Endothelial cell of umbilical vein (primary cell): Measurements from ENCODE around the gene IL17REL. TPM values are rescaled to one million over a fixed set of nuclear protein-coding genes. Genes with fewer than 3 reads are reported as not detected.

Source experiments
- BruUV-seq: library from RNA; stranded (reverse); fragments of 400-500 nt; replicated peaks from 2 replicates; lab custom pipeline; 2021; lab: Mats Ljungman, UMichigan
- CTCF ChIA-PET: fragments of 300-600, 350-600 bp; sonication (Branson Sonifier 250); formaldehyde crosslinking; loops from one replicate; lab custom pipeline; 2021; ENCODE audit warnings: antibody characterized with exemption, inconsistent platforms; lab: Charles Lee
- POLR2A ChIA-PET: fragments of 300-600, 350-600 bp; sonication (Branson Sonifier 250); formaldehyde crosslinking; loops from one replicate; lab custom pipeline; 2021; ENCODE audit warnings: antibody characterized with exemption, inconsistent platforms; lab: Charles Lee
- DNase-seq: peaks from one replicate; pipeline ENCODE4 v3.0.0-alpha.2; 2011; ENCODE audit warnings: low read depth, low spot score
- FAIRE-seq: peaks from 2 replicates; lab custom pipeline; 2011; peaks lifted over from hg19 to GRCh38; lab: Jason Lieb, UNC
- H2AFZ ChIP-seq: 2 replicates; pipeline ENCODE4 v1.6.0; 2012; ENCODE audit warnings: low read depth, low read length, control low read depth, inconsistent platforms
- H3K27ac ChIP-seq: 2 replicates; pipeline ENCODE4 v1.5.1; 2011; ENCODE audit warnings: low read depth, mild to moderate bottlenecking, control low read depth, low read length, moderate library complexity; ENCODE audit not compliant: insufficient read depth
- H3K27me3 ChIP-seq, 2 experiments: 2 replicates each; pipeline versions ENCODE4 v1.6.0 to v1.6.1; 2011; ENCODE audit warnings: low read length in 2 of 2, mixed read lengths in 1 of 2; ENCODE audit not compliant: control insufficient read depth in 2 of 2, insufficient read depth in 2 of 2
- H3K36me3 ChIP-seq, 2 experiments: 2 replicates in 1 of 2; 3 replicates in 1 of 2; pipeline ENCODE4 v1.5.1; 2011; ENCODE audit warnings: low read length in 2 of 2, mild to moderate bottlenecking in 1 of 2, moderate library complexity in 1 of 2; ENCODE audit not compliant: control insufficient read depth in 2 of 2, insufficient read depth in 2 of 2; ENCODE audit errors: extremely low read depth in 1 of 2
- H3K4me1 ChIP-seq: 3 replicates; pipeline ENCODE4 v1.5.1; 2011; ENCODE audit warnings: mild to moderate bottlenecking, low read length; ENCODE audit not compliant: control insufficient read depth, insufficient read depth; ENCODE audit errors: extremely low read depth
- H3K4me2 ChIP-seq: 2 replicates; pipeline ENCODE4 v1.6.1; 2011; ENCODE audit warnings: low read length, control low read depth, mixed read lengths; ENCODE audit not compliant: insufficient read depth
- H3K4me3 ChIP-seq, 3 experiments: fragments of 200-600 bp in 1 of 3; sonication (generic), shearing (Covaris generic) in 1 of 3; replicated peaks in 1 of 3; 2 replicates each; pipeline ENCODE4 v1.5.1; 2011 to 2016; ENCODE audit warnings: control low read depth in 3 of 3, low read length in 3 of 3, mild to moderate bottlenecking in 2 of 3, inconsistent platforms in 1 of 3, low read depth in 1 of 3, moderate library complexity in 1 of 3; ENCODE audit not compliant: insufficient read depth in 1 of 3
- H3K79me2 ChIP-seq: 2 replicates; pipeline ENCODE4 v1.6.0; 2012; ENCODE audit warnings: low read length, inconsistent platforms; ENCODE audit not compliant: control insufficient read depth, insufficient read depth
- H3K9ac ChIP-seq: replicated peaks from 2 replicates; pipeline ENCODE3; 2011; ENCODE audit warnings: low read length, control low read depth; ENCODE audit not compliant: insufficient read depth; ENCODE audit errors: extremely low read depth
- H3K9me1 ChIP-seq: replicated peaks from 3 replicates; pipeline ENCODE4 v1.6.0; 2011; ENCODE audit warnings: mild to moderate bottlenecking, low read length; ENCODE audit not compliant: control insufficient read depth, insufficient read depth; ENCODE audit errors: extremely low read depth
- H3K9me3 ChIP-seq: replicated peaks from 2 replicates; pipeline ENCODE4 v1.5.1; 2012; ENCODE audit warnings: low read length, inconsistent platforms; ENCODE audit not compliant: control insufficient read depth, insufficient read depth
- H4K20me1 ChIP-seq: replicated peaks from 2 replicates; pipeline ENCODE3; 2011; ENCODE audit warnings: mild to moderate bottlenecking, low read length; ENCODE audit not compliant: control insufficient read depth, insufficient read depth; ENCODE audit errors: extremely low read depth
- CTCF ChIP-seq, 2 donors: IDR thresholded peaks; 1 replicate in 1 of 2; 2 replicates in 1 of 2; pipeline ENCODE4 v1.5.1; 2011; ENCODE audit warnings: low read length in 2 of 2, mild to moderate bottlenecking in 2 of 2, moderate library complexity in 2 of 2, control low read depth in 1 of 2, inconsistent platforms in 1 of 2, low read depth in 1 of 2; ENCODE audit not compliant: insufficient read depth in 1 of 2; ENCODE audit errors: extremely low read depth in 1 of 2
- EZH2 ChIP-seq: IDR thresholded peaks from 2 replicates; pipeline ENCODE4 v1.6.1; 2012; ENCODE audit warnings: borderline replicate concordance, low read depth, mild to moderate bottlenecking, moderate library complexity, low read length, inconsistent platforms; ENCODE audit not compliant: severe bottlenecking
- FOS ChIP-seq: IDR thresholded peaks from 2 replicates; pipeline ENCODE4 v1.6.1; 2011; ENCODE audit warnings: mild to moderate bottlenecking, low read length, moderate library complexity, borderline replicate concordance; ENCODE audit not compliant: insufficient read depth
- GATA2 ChIP-seq: IDR thresholded peaks from 2 replicates; pipeline ENCODE4 v1.7.0; 2011; ENCODE audit warnings: low read depth, mild to moderate bottlenecking, moderate library complexity, mixed read lengths, low read length; ENCODE audit not compliant: insufficient read length, insufficient read depth
- MAX ChIP-seq: IDR thresholded peaks from 2 replicates; pipeline ENCODE4 v1.6.1; 2011; ENCODE audit not compliant: insufficient read depth, insufficient read length
- MYC ChIP-seq: IDR thresholded peaks from one replicate; pipeline ENCODE4 v1.6.1; 2011; ENCODE audit warnings: mild to moderate bottlenecking, low read depth, low read length
- POLR2A ChIP-seq: IDR thresholded peaks from 2 replicates; pipeline ENCODE4 v1.6.1; 2012; ENCODE audit warnings: low read depth, mild to moderate bottlenecking, control low read depth, low read length
- POLR2AphosphoS5 ChIP-seq: IDR thresholded peaks from 2 replicates; pipeline ENCODE4 v1.6.1; 2012; ENCODE audit warnings: low read depth, mild to moderate bottlenecking, control low read depth, low read length, moderate library complexity; ENCODE audit not compliant: insufficient read depth
- dilution Hi-C: fragments of 300-500 bp; cut with MboI; formaldehyde crosslinking; loops from one replicate; pipeline ENCODE4 v1.15.0; 2019; ENCODE audit warnings: low sequenced_read_pairs; ENCODE audit not compliant: extremely low pct_ligation_motif_present
- intact Hi-C: fragments of 100-400 bp; cut with micrococcal nuclease; formaldehyde crosslinking; loops from one replicate; pipeline ENCODE4 v1.10.0; 2022
- polyA plus RNA-seq, 4 experiments: library from polyadenylated mRNA; depleted of rRNA in 3 of 4; stranded (reverse) in 3 of 4; unstranded in 1 of 4; fragments of >200 nt; gene quantifications; 2 replicates each; pipeline versions ENCODE4 v1.2.1 to v1.2.3, GENCODE V29; 2011 to 2012; ENCODE audit warnings: missing spikeins in 1 of 4
- total RNA-seq: library from RNA; stranded (reverse); gene quantifications from 2 replicates; pipeline ENCODE4 v1.2.3, GENCODE V29; 2021

The IL17REL gene
- total and polyA plus RNA-seq, 2 donors (not counting 3 experiments of a cell fraction or from before 2014, with no cell fraction given) = 0.06 to 0.15 TPM

- Histone ChIP-seq H3K36me3 (no peaks in the 10 kb centered on the region), H3K4me2 (no peak overlapping the region), H3K9me1 (no peaks in the 10 kb centered on the region), H2AFZ (no peak overlapping the region), H3K27ac (no peak overlapping the region), H3K79me2 (no peaks in the 10 kb centered on the region), H3K4me1 (no peaks in the 10 kb centered on the region), H3K27me3 (no peaks in the 10 kb centered on the region), H3K4me3 (no peak overlapping the region), H3K9ac (no peak overlapping the region), H4K20me1 (no peaks in the 10 kb centered on the region), H3K9me3 (no peaks in the 10 kb centered on the region)
- ChIA-PET POLR2A (no interaction called here), CTCF (interaction anchor here (1.3 kb wide), 1 partner anchor 103 kb away, joined by 4 read pairs; no protein-coding TSS in a partner anchor)
- DNase-seq (no peak), FAIRE-seq (no peak)
- BruUV-seq = no TSS peak
- dilution Hi-C loops = no loop called here
- TF ChIP-seq MAX = no peak
- no peak for TF ChIP-seq GATA2
- TF ChIP-seq CTCF (IDR thresholded peaks at IDR 0.05; ENCODE audit: extremely low read depth in 1 of 2, insufficient read depth in 1 of 2, low read depth in 1 of 2, low read length in 2 of 2) = no peak
- TF ChIP-seq FOS = no peak
- TF ChIP-seq POLR2A = no peak
- no peak for TF ChIP-seq POLR2AphosphoS5
- TF ChIP-seq EZH2 = no peak
- TF ChIP-seq MYC = no peak
- intact Hi-C loops = loop anchor here (5.0 kb wide), 2 partner anchors 42 to 267 kb away; no protein-coding TSS in a partner anchor
Measured at GRCh38 chr22:50034126-50035081, 21.8 kb upstream of the IL17REL start.
